Measurements from ENCODE around the gene FBXO31. TPM values are rescaled to one million over a fixed set of nuclear protein-coding genes. Genes with fewer than 3 reads are reported as not detected.

Gene FBXO31
- total and polyA plus RNA-seq, 9 of the 15 experiments (the other 6 are each of a cell fraction or from before 2014, with no cell fraction given) = 0.18 to 33.3 (median 10.9) TPM

GRCh38 chr16:87410968-87411367, 27.4 kb upstream of the FBXO31 start:
- DNase-seq (ENCODE audit: extremely low read depth in 1 of 4, low spot score in 3 of 4) (no peak), FAIRE-seq (no peak), ATAC-seq (peak; percentile 60; the same call in 2 of the 3 replicates)
- TF ChIP-seq MAFK (IDR thresholded peaks at IDR 0.05; ENCODE audit: low read length) = no peak
- peak; percentile 86 for TF ChIP-seq ZBTB33 (CRISPR knock-in tag; IDR thresholded peaks at IDR 0.05)
- no peak for TF ChIP-seq HLTF (IDR thresholded peaks at IDR 0.05)
- no peak for TF ChIP-seq ETS1 (conservative IDR thresholded peaks at IDR 0.05; ENCODE audit: control insufficient read depth, low read depth, low read length)
- no peak for TF ChIP-seq ZNF133 (CRISPR knock-in tag; IDR thresholded peaks at IDR 0.05)
- Histone ChIP-seq H2AFZ (ENCODE audit: low read depth, low read length) (no peak overlapping the region), H3K4me2 (ENCODE audit: insufficient read depth, low read length) (no peak overlapping the region), H3K9me1 (ENCODE audit: control insufficient read depth, insufficient read depth, low read length) (no peaks in the 10 kb centered on the region), H3K4me1 (replicated peaks in 1 of 2; ENCODE audit: control insufficient read depth in 2 of 2, insufficient read depth in 2 of 2, low read length in 2 of 2) (peaks cover 0 to 5% of the 10 kb centered on the region in 2 experiments; a peak in 1 of 5 replicates), H3K27ac (ENCODE audit: extremely low read depth, low read depth, low read length) (no peak overlapping the region), H3K36me3 (ENCODE audit: control insufficient read depth, insufficient read depth, low read length) (peaks cover 49% of the 10 kb centered on the region; the same call in 2 of the 3 replicates), H4K20me1 (replicated peaks; ENCODE audit: control insufficient read depth, insufficient read depth, low read length) (0 out of 2 replicates have a peak, but pooled peaks cover 3% of the 10 kb centered on the region), H3K9me3 (replicated peaks; ENCODE audit: control insufficient read depth, insufficient read depth, low read depth, low read length) (no peaks in the 10 kb centered on the region), H3K79me2 (ENCODE audit: control insufficient read depth, insufficient read depth, low read length) (no peaks in the 10 kb centered on the region), H3K27me3 (ENCODE audit: control insufficient read depth in 2 of 2, insufficient read depth in 2 of 2, low read length in 2 of 2) (no peaks in the 10 kb centered on the region), H3K9ac (ENCODE audit: insufficient read depth in 1 of 2, low read depth in 2 of 2, low read length in 2 of 2) (no peak overlapping the region), H3K4me3 (no peak overlapping the region)
- ChIA-PET CTCF (ENCODE audit: low intra/inter-chr PET ratio) (no interaction called here), POLR2A (no interaction called here)
- 86% methylated on average over 14 of the region's 14 CpGs for WGBS (ENCODE audit: insufficient coverage, low coverage, missing lambda C conversion rate)
- no TSS peak for BruUV-seq (replicated peaks)
- in situ Hi-C loops (cut with MboI) = no loop called here
- intact Hi-C loops (cut with micrococcal nuclease) = loop anchor here (10.0 kb wide), 1 partner anchor 154 kb away; no protein-coding TSS in a partner anchor

Data from K562 (cell line).